GM10266 (cell line): ENCODE measurements around the gene ZNF823.

Experiments used
- DNase-seq: peaks from one replicate; pipeline ENCODE4 v3.0.0; 2012; ENCODE audit errors: extremely low spot score
- TF ChIP-seq, protein P1 (sequence below): IDR thresholded peaks from 2 replicates; pipeline ENCODE4 v1.5.1; 2012; ENCODE audit warnings: mild to moderate bottlenecking, low read depth; ENCODE audit not compliant: control insufficient read depth, insufficient read depth; ENCODE audit errors: missing control alignments

ZNF823 gene

DNA sequence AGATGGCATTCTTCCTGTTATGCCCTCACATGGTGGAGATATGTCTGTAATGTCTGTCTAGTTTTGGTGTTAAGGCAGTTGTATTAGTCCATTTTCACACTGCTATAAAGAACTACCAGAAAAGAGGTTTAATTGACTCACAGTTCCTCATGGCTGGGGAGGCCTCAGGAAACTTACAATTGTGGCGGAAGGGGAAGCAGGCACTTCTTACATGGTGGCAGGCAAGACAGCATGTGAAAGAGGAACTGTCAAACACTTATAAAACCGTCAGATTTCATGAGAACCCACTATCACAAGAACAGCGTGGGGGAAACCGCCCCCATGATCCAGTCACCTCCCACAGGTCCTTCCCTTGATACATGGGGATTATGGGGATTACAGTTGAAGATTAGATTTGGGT is 31.2 kb upstream of the ZNF823 start:
- DNase-seq, result no peak
- TF ChIP-seq, protein P1, sequence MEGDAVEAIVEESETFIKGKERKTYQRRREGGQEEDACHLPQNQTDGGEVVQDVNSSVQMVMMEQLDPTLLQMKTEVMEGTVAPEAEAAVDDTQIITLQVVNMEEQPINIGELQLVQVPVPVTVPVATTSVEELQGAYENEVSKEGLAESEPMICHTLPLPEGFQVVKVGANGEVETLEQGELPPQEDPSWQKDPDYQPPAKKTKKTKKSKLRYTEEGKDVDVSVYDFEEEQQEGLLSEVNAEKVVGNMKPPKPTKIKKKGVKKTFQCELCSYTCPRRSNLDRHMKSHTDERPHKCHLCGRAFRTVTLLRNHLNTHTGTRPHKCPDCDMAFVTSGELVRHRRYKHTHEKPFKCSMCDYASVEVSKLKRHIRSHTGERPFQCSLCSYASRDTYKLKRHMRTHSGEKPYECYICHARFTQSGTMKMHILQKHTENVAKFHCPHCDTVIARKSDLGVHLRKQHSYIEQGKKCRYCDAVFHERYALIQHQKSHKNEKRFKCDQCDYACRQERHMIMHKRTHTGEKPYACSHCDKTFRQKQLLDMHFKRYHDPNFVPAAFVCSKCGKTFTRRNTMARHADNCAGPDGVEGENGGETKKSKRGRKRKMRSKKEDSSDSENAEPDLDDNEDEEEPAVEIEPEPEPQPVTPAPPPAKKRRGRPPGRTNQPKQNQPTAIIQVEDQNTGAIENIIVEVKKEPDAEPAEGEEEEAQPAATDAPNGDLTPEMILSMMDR, result no peak

DNA sequence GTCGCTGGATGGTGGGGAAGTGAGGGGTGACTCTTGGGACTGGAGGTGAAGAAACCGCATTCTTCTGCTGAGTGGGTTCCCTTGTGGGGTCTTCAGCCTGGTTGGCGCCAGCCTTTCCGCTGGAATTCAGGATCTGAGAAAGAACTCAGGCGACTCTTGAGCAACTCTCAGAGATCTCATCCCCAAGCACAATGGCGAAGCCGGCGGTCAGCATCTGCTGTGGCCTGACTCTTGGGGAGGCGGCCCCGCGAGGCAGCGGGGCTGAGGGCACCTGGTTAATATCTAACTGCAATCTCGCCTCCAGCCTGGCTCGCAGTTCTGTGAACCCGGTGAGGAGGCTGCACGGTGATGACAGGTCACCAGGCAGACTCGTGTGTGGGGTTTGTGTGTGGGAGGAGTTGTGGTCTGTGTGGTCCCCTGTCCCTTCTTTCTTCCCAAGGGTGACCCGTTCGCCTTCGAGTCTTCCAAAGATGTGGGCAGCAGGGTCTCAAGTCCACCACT is 28.9 kb upstream of the ZNF823 start:
- TF ChIP-seq, protein P1, result no peak
- DNase-seq, result peak; percentile 33

DNA sequence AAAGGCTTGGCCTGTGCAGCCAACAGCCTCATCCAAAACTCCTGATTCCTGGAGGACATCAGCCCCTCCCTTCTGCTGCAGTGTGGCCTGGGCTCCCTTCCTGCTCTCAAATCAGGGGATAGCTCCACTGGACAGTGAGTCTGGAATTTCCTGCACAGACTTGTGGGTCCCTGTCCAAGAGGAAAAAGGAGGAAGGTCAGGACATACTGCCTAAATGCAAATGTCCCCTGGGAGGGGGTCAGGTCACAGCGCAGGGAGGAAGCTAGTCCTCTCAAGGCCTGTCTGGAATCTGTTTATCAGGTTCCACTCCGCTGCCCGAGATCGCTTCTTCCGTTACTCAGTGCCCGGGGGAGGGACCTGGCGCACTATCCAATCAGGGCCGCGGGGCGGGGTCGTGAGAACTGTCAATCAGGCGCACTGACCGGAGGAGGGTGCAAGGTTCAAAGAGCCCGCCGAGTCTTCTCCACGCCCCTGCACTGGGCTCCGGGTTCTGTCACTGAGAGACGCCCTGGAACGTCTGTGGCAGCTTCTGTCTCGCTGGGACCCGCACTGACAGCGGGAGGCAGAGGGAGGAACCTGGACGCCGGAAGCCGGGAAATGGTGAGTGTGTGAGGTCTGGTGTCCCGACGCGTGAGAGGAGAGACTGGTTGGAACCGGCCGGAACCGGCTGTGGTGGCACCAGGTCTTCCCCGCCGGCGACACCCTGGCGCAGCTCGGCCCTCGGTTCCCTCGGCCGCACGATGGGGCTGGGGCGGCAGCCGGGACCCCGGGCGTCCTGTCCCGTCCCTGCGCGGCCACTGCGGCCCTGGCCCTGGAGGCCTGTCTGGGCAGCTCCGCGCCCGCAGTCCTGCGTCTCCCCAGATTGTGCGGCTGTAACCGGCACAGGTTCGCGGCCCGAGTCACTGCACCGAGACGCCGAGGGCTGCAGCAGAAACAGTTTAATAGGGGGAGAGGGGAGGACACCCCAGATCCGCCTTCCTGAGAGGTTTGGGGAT is 28.1 kb upstream of the ZNF823 start, which contains the start of gene ZNF441:
Gene ZNF441, plus strand, starts transcription at position 404 of the 995 bp plus-strand sequence. Its CDS starts 194 bp downstream, at position 598.
- peak; percentile 94 for DNase-seq
- TF ChIP-seq, protein P1, result no peak

DNA sequence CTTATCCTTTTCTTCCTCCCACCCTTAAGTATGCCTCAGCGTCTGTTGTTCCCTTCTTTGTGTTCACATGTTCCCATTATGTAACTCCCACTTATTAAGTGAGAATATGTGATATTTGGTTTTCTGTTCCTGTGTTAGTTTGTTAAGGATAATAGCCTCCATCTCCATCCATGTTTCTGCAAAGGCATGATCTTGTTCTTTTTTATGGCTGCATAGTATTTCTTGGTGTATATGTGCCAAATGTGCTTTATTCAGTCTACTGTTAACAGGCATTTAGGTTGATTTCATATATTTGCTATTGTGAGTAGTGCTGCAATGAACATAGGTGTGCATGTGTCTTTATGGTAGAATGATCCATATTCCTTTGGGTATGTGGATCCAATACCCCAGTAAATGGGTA is 24.9 kb upstream of the ZNF823 start:
- TF ChIP-seq, protein P1, result no peak
- no peak for DNase-seq

DNA sequence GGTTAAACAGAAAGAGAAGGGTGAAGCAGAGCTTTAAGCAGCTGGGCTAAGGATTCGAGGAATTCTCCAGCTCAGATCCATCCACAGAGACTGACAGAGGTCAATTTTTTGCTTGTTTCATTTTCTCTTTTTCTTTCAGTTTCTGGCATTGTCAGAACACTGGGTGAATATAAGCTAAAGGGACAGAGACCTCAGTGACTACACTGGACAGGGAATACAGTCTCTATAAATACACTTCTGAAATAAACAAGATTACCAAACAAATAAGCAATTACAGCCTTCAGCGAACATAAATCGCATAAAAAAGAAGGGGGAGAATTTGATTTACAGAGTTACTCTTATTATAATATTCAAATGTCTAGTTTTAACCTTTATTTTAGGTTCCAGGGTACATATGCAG is 24.4 kb upstream of the ZNF823 start:
- TF ChIP-seq, protein P1, result no peak
- DNase-seq, result no peak

DNA sequence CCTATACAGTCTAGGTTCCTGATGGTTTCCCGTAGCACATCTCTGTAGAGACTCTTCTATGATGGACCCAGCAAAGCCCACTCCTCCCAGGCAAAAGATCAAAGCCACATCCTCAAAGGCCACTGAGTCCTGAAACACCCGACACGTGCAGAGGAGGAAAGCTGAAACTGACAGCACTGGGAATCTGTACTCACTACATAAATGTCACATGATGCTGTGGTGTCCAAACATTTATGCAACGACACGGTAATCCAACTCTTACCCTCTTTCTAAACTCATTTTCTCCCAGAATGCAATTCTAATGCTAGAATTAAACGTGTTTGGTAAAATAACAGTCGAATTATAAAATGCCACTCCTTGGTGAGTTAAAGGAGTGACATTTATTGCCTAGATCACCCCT is 21.1 kb upstream of the ZNF823 start:
- DNase-seq, result no peak
- TF ChIP-seq, protein P1, result no peak

DNA sequence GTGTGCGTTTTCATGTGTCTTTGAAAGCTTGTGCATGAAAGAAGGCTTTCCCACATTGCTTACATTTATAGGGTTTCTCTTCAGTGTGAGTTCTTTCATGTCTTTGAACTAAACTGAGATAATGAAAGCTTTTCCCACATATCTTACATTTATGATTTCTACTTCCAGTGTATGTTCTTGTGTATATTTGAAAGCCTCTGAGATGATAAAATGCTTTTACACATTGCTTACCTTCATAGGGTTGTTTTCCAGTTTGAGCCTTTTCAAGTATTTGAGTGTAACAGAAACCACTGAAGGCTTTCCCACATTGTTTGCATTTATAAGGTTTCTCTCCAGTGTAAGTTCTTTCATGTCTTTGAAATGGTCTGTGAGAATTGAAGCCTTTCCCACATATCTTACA is 18.2 kb upstream of the ZNF823 start:
- TF ChIP-seq, protein P1, result no peak
- DNase-seq, result no peak
